Adrenal gland (tissue), 12 donors: Measurements from ENCODE around the gene CLDN9. TPM values are rescaled to one million over a fixed set of nuclear protein-coding genes. Genes with fewer than 3 reads are reported as not detected.

Source experiments
- DNase-seq, 7 donors: peaks; one replicate each; pipeline ENCODE4 v3.0.0-alpha.2; 2019 to 2020
- H3K27ac ChIP-seq, 5 donors: fragments of 200-600 bp; sonication (generic) in 4 of 5; 1 replicate in 3 of 5; 2 replicates in 2 of 5; pipeline versions ENCODE4 v1.5.1 to v1.8.0; 2016 to 2020; ENCODE audit warnings: mild to moderate bottlenecking in 1 of 5
- H3K27me3 ChIP-seq: fragments of 200-600 bp; 2 replicates; pipeline ENCODE4 v1.8.0; 2021
- H3K36me3 ChIP-seq, 2 donors: fragments of 200-600 bp; replicated peaks in 1 of 2; 1 replicate in 1 of 2; 2 replicates in 1 of 2; pipeline versions ENCODE4 v1.5.1 to v1.8.0; 2018 to 2022
- H3K4me1 ChIP-seq, 2 donors: fragments of 200-600 bp; replicated peaks in 1 of 2; 1 replicate in 1 of 2; 2 replicates in 1 of 2; pipeline versions ENCODE4 v1.5.1 to v1.8.0; 2018 to 2021
- H3K4me3 ChIP-seq, 4 donors: fragments of 200-600 bp; sonication (generic) in 3 of 4; one replicate each; pipeline ENCODE4 v1.5.1; 2016 to 2018
- H3K9me3 ChIP-seq, 3 donors: fragments of 200-600 bp; sonication (generic) in 1 of 3; replicated peaks in 1 of 3; 1 replicate in 2 of 3; 2 replicates in 1 of 3; pipeline versions ENCODE4 v1.5.1 to v1.8.0; 2016 to 2021
- POLR2A ChIP-seq, 2 donors: fragments of 450-650 bp; IDR thresholded peaks; one replicate each; pipeline ENCODE4 v1.6.1; 2017; ENCODE audit warnings: antibody characterized with exemption in 2 of 2, mild to moderate bottlenecking in 2 of 2, moderate library complexity in 1 of 2
- WGBS, 4 donors: extraction: QIAGEN DNeasy Blood & Tissue Kit in 2 of 4; methylation state at CpG; one replicate each; pipeline versions ENCODE4 v1.1.5 to v1.1.7; 2013 to 2017; 5-methylcytosine and 5-hydroxymethylcytosine counted together
- intact Hi-C, 2 donors: fragments of 100-400 bp; cut with DNase I; formaldehyde crosslinking; loops; one replicate each; pipeline versions ENCODE4 v1.14.1 to v1.15.0; 2022 to 2023
- polyA plus RNA-seq, 3 donors: library from polyadenylated mRNA; stranded (reverse); fragments of 200-250 nt in 2 of 3; fragments of 350-450 nt in 1 of 3; fragmentation: Illumina TruSeq in 1 of 3; extraction: RNeasy Lipid Tissue Mini Kit (QIAGEN cat#74804) in 1 of 3; gene quantifications; one replicate each; pipeline ENCODE4 v1.2.3, GENCODE V29; 2013 to 2014
- total RNA-seq, 9 donors: library from RNA; depleted of rRNA in 4 of 9; stranded (reverse); fragments of >200 nt in 4 of 9; fragments of 120-200 nt in 1 of 9; fragmentation: NEBNext Ultra II Directional in 1 of 9; extraction: Animal tissue kit (Norgen Biotek cat#: 25700) in 1 of 9; gene quantifications; one replicate each; pipeline versions ENCODE4 v1.1.0 to v1.2.4, GENCODE V29; 2013 to 2023
- TF ChIP-seq, protein P1 (sequence below), 6 experiments: fragments of 450-650 bp in 4 of 6; fragments of 200-600 bp in 2 of 6; sonication (generic) in 1 of 6; IDR thresholded peaks; 1 replicate in 5 of 6; 2 replicates in 1 of 6; pipeline versions ENCODE4 v1.5.1 to v1.8.0; 2016 to 2021; ENCODE audit warnings: antibody characterized with exemption in 6 of 6, mild to moderate bottlenecking in 2 of 6, moderate library complexity in 1 of 6
- donor health status: healthy with polysubstance abuse.
- donor health status: Bipolar disorder and iron deficiency.
- donor health status: DM: yes; HTN: yes; CAD: no.
- donor health status: DM: no; HTN: no; CAD: no.
- donor health status: DM: no; HTN: no; CAD: no.
- donor health status: DM: yes; HTN: yes; CAD: no.

Gene CLDN9
- total and polyA plus RNA-seq, 12 donors: 0.28 to 1.4 (median 0.32) TPM; not detected in 8

DNA sequence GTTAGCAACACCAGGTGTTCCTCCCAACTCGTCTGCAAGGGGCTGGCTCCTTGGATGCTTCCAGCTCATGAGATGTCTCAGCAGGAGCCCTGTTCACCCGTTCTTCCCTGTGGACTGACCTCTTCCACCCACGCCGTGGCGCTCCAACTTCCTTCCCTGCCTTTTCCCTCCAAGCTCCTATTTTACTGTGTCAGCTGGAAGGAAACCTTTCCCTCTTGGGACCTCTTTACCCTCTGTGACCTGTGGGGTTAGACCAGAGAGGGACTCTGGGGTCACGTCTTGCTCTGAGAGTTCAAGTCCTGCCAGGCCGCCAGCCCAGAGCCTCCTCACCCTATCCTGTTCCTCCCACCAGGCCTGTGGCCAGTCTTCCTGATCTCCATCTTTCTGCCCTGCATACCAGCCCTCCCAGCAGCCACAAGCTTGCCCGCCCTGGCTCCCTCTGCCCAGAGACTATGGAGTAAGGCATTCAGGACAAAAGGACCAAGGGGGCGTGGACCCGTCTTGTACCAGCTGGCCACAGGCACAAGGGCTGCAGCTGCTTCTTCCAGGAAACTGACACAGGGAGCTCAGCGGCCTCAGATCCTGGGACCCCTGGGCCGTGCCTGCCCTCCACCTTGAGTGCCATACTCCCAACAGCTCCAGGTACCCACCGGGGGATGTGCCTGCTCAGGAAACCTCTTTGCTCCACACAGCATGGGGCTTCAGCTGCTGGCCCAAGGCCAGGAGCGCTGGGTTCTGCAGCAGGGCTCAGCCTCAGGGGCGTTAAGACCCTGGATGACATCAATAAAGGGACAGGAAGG lies 40.5 kb upstream of the CLDN9 start:
- Histone ChIP-seq H3K27me3 (peaks cover 10% of the 10 kb centered on the region), H3K9me3 (no peaks in the 10 kb centered on the region), H3K27ac (no peak overlapping the region), H3K4me1 (peaks cover 5 to 21% of the 10 kb centered on the region in 2 donors), H3K4me3 (no peak overlapping the region), H3K36me3 (no peaks in the 10 kb centered on the region)
- intact Hi-C loops: no loop called here
- 68 to 82% (median 76%) methylated on average over 13 to 15 of the region's 15 CpGs for WGBS, 4 donors
- no peak for DNase-seq
- no peak for TF ChIP-seq POLR2A (IDR thresholded peaks at IDR 0.05)
- TF ChIP-seq, protein P1, sequence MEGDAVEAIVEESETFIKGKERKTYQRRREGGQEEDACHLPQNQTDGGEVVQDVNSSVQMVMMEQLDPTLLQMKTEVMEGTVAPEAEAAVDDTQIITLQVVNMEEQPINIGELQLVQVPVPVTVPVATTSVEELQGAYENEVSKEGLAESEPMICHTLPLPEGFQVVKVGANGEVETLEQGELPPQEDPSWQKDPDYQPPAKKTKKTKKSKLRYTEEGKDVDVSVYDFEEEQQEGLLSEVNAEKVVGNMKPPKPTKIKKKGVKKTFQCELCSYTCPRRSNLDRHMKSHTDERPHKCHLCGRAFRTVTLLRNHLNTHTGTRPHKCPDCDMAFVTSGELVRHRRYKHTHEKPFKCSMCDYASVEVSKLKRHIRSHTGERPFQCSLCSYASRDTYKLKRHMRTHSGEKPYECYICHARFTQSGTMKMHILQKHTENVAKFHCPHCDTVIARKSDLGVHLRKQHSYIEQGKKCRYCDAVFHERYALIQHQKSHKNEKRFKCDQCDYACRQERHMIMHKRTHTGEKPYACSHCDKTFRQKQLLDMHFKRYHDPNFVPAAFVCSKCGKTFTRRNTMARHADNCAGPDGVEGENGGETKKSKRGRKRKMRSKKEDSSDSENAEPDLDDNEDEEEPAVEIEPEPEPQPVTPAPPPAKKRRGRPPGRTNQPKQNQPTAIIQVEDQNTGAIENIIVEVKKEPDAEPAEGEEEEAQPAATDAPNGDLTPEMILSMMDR (IDR thresholded peaks at IDR 0.05): no peak

DNA sequence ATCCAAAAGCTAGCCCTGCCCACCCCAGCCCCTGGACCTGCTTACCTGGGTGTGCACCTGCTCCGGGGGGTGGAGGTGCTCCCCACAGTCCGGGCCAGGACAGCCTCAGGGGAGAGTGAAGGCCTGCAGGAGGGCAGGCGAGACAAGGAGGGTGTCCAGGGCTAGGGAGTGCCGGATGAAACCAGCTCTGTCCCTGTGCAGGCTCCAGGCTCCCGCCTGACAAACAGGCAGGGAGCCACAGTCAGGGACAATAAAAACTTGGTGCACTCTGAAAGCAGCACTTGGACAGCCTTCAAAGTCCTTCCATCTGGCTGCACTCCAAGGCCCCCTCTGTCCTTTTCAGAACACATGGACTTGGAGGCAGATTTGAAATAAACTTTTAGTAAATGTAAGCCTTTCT lies 39.6 kb upstream of the CLDN9 start:
- Histone ChIP-seq H3K4me3 (no peak overlapping the region), H3K36me3 (no peaks in the 10 kb centered on the region), H3K27me3 (peaks cover 1% of the 10 kb centered on the region), H3K27ac (peak overlapping the region in 1 of 5 donors; percentile 16), H3K9me3 (no peaks in the 10 kb centered on the region), H3K4me1 (peaks cover 5 to 21% of the 10 kb centered on the region in 2 donors)
- DNase-seq: peak in 6 of 7 donors; percentile 46 to 70 (median 63)
- intact Hi-C loops: no loop called here
- TF ChIP-seq POLR2A (IDR thresholded peaks at IDR 0.05): no peak
- TF ChIP-seq, protein P1 (IDR thresholded peaks at IDR 0.05): no peak
- 38 to 68% (median 52%) methylated on average over 3 to 5 of the region's 5 CpGs for WGBS, 4 donors

DNA sequence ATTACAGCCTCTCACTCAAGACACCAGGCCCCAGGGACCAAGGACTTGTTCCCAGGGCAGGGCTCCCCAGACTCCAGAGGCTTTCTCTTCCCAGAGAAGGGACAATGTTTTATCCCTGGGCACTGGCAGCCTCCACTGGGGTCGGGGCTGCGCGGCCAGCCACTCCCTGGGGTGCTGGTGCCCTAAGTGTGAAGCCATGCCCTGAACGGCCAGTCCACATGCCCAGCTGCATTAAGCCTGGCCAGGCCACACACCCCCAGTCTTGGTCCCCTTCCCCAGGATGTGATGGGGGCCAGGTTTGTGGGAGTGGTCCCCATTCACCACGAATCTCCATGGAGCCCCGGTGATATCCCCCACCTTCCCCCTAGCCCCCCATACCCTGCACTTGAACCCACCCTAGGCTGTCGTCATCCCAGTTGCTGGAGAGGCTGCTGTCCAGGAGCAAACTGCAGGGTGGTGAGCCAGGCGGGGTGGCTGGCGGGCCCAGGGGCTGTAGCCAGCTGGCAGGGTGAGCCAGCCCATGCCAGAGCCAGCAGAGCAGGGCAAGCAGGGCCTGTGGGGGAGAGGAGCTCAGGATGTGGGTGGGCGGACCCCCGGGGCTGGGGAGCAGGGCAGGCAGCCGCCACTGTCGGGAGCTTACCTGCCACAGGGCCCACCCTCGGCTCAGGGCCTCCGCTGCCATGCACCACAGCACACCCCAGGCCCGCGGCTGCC lies 39.0 kb upstream of the CLDN9 start:
- 75 to 100% (median 78%) methylated on average over 2 to 17 of the region's 17 CpGs for WGBS, 4 donors
- no peak for TF ChIP-seq POLR2A (IDR thresholded peaks at IDR 0.05)
- TF ChIP-seq, protein P1 (IDR thresholded peaks at IDR 0.05): no peak
- H3K9me3 ChIP-seq: no peaks in the 10 kb centered on the region
- no peaks in the 10 kb centered on the region for H3K27me3 ChIP-seq
- H3K27ac ChIP-seq: no peak overlapping the region
- no peak overlapping the region for H3K4me3 ChIP-seq
- no peaks in the 10 kb centered on the region for H3K36me3 ChIP-seq
- DNase-seq: no peak
- peaks cover 5 to 17% of the 10 kb centered on the region in 2 donors for H3K4me1 ChIP-seq
- intact Hi-C loops: no loop called here

DNA sequence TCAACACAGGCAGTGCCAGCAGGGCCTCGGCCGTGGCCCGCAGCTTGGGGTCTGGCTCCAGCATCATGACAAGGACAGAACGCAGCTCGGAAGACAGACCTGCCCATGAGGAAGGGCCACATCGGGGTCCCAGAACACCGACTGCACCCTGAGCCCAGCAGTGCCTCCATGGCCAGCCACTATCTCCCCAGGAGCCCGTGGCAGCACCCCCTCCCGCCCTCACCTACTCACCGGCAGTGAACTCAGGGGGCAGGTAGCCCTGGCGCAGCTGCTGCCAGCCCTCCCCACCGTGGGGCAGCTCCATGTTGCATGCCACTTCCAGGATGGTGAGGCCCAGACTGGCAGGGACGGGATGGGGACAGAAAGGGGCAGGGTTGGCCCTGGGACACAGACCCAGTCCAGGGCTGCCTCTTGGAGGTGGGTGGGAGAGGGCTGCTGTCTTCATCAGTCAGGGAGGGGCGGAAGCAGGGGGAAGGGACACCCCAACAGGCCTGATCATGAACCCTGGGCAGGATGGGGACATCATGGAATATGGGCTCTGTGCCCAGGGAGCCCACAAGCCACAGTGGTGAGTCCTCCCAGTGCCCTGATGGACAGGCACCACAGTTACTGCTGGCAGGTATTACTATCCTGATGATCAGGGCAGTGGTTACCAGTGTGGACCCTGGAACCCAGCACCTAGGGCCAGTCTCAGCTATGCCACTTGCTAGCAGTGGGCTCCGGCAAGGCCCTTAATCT lies 38.2 kb upstream of the CLDN9 start:
- H3K4me1 ChIP-seq: peaks cover 5 to 16% of the 10 kb centered on the region in 2 donors
- DNase-seq: no peak
- no peaks in the 10 kb centered on the region for H3K36me3 ChIP-seq
- no peaks in the 10 kb centered on the region for H3K9me3 ChIP-seq
- no peak overlapping the region for H3K4me3 ChIP-seq
- peaks cover 3% of the 10 kb centered on the region for H3K27me3 ChIP-seq
- intact Hi-C loops: no loop called here
- 82 to 90% (median 88%) methylated on average over 5 to 15 of the region's 15 CpGs for WGBS, 4 donors
- no peak overlapping the region for H3K27ac ChIP-seq
- TF ChIP-seq, protein P1 (IDR thresholded peaks at IDR 0.05): no peak
- no peak for TF ChIP-seq POLR2A (IDR thresholded peaks at IDR 0.05)
